Measurements from ENCODE around the gene DGLUCY.
A peak's percentile ranks its signal among the peaks of the same experiment; 100 is the strongest.
"Not testable (repeated sequence)": the region's sequence is repeated elsewhere in the genome, so short reads cannot be mapped to it uniquely, and the experiment has no call there.

DGLUCY gene

DNA sequence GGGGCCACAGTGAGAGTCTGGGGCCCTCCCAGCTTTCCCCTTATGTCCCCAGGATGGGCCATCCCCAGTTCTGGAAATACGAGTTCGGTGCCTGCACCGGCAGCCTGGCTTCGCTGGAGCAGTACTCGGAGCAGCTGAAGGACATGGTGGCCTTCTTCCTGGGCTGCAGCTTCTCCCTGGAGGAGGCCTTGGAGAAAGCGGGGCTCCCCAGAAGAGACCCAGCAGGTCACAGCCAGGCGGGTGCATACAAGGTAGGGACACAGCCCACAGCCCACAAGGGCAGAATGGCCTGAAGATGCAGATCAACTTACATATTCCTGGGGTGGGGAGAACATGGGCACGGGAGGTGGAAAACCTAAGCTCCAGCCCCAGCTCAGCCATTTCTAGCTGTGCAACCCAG is 56.1 kb downstream of the DGLUCY start:
- no peak for DNase-seq (ENCODE audit: low read depth in 2 of 2)

DNA sequence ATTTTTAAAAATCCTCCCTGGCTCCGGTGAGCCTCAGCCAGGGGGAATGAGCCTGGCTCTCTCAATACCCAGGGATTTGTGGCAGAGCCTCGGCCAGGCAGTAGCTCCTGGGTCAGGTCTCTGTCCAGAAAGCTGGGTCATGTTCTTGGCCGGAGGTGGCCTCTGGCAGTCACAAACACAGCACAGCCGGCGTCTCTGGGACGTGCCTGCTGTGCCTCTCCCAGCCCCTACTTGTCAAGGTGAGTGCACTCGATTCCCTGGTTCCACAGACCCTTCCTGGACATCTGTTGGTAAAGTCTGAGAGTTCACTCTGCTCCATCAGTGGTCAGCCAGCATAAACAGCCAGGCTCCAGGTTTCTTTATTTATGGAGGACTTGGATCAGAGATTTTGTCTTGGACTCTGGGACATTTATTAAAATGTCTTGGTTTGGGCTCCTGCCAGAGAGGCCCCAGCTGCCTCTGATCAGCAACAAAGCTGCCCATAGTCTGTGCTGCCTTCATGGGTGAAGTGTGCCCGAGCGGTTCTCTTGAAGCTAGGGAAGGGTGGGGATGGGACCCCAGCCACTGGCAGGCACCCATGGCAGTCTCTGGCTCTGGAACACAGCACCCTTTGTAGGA is 56.7 kb downstream of the DGLUCY start:
- DNase-seq (ENCODE audit: low read depth in 2 of 2), result no peak

- no peak for DNase-seq (ENCODE audit: low read depth in 2 of 2)
Measured at GRCh38 chr14:91171291-91171690, 57.4 kb downstream of the DGLUCY start.

DNA sequence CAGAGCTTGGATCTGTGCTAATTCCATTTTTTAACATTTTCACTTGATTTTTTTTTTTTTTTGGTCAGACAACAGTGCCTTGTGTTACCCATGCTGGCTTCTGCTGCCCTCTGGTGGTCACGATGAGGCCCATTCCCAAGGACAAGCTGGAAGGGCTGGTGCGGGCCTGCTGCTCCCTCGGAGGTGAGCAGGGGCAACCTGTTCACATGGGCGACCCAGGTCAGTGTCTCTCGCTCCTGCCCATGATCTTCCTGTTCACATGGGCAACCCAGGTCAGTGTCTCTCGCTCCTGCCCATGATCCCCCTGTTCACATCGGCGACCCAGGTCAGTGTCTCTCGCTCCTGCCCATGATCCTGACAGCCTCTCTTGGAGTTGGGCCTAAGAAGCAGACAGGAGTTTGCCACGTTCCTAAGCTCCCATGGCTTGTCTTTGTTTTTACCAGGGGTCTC is 59.4 kb downstream of the DGLUCY start:
- DNase-seq (ENCODE audit: low read depth in 2 of 2), result peak; percentile 56 to 60

DNA sequence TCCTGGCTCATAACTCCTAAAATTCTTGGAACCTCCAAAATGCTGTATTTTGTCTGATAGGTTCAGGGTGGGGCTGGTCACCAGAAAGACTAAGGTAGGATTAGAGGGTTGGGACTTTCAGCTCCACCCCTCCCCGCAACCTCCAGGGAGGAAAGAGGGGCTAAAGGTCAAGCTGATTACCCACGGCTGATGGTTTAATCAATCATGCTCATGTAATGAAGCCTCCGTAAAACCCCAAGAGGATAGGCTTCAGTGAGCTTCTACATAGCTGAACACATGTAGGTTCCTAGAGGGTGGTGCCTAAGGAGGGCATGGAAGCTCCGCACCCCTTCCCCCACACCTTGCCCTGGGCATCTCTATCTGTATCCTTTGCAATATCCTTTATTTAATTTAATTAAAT is 60.0 kb downstream of the DGLUCY start:
- DNase-seq (ENCODE audit: low read depth in 2 of 2), result no peak

- DNase-seq (ENCODE audit: low read depth in 2 of 2), result no peak
Measured at GRCh38 chr14:91175291-91176201, 61.7 kb downstream of the DGLUCY start.

GRCh38 chr14:91177073-91178034 is 63.5 kb downstream of the DGLUCY start:
- DNase-seq (ENCODE audit: low read depth in 2 of 2), result peak; percentile 32 to 49

GRCh38 chr14:91180611-91181010 is 66.7 kb downstream of the DGLUCY start:
- no peak for DNase-seq (ENCODE audit: low read depth in 2 of 2)

DNA sequence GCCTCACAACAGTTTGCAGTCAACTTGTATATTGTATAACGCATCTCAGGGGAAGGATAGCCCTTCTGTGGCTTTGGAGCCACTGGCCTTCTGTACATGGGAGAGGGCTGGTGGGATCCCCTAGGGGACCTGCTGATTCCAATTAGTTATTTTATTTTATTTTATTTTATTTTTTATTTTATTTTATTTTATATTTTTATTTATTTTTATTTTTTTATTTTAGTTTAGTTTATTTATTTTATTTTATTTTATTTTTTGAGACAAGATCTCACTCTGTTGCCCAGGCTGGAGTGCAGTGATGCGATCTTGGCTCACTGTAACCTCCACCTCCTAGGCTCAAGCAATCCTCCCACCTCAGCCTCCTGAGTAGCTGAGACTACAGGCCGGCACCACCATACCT is 68.9 kb downstream of the DGLUCY start:
- DNase-seq (ENCODE audit: low read depth in 2 of 2), result not testable (repeated sequence)

GRCh38 chr14:91184559-91184958 is 70.7 kb downstream of the DGLUCY start:
- DNase-seq (ENCODE audit: low read depth in 2 of 2), result no peak

DNA sequence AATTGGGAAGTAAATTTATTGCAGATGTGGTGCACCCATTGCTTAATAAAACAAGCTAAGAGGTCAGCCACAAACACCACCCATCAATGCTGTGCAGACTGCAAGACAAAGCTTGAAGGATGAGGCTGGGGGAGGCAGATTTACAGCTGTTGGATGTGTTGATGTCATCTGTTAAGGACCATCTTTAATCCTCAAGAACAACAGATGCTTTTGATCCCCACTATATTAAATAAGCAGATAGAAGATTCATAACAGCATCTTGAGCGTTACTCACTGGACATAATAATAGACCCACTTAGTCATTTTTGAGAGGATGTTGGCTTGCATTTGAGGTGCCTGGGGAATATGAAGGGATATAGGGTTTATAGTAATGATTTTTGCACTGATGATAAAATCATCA is 71.8 kb downstream of the DGLUCY start:
- DNase-seq (ENCODE audit: low read depth in 2 of 2), result no peak

GRCh38 chr14:91186515-91187066 is 72.7 kb downstream of the DGLUCY start:
- no peak for DNase-seq (ENCODE audit: low read depth in 2 of 2)

- DNase-seq (ENCODE audit: low read depth in 2 of 2), result no peak
Measured at GRCh38 chr14:91187271-91187670, 73.4 kb downstream of the DGLUCY start.

DNA sequence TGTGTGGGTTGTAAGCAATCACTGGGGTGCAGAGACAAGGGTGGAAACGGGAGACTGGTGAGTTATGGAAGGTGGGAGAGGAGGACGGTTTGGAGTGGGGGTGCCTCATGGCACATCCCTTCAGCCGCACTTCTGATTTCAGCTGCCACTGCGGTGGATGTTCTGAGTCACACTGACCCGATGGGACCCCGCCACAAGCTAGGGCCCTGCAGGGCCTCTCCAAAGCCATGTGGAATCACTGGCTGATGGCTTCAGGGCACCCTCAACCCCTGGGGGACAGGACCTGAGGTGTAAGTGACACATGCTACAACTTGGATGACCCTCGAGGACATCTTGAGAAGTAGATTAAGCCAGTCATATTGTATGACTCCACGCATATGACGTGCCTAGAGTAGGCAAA is 77.0 kb downstream of the DGLUCY start:
- DNase-seq (ENCODE audit: low read depth in 2 of 2), result no peak

- DNase-seq (ENCODE audit: low read depth in 2 of 2), result no peak
Measured at GRCh38 chr14:91193069-91193468, 79.2 kb downstream of the DGLUCY start.

GRCh38 chr14:91195881-91196280 is 82.0 kb downstream of the DGLUCY start:
- no peak for DNase-seq (ENCODE audit: low read depth in 2 of 2)

DNA sequence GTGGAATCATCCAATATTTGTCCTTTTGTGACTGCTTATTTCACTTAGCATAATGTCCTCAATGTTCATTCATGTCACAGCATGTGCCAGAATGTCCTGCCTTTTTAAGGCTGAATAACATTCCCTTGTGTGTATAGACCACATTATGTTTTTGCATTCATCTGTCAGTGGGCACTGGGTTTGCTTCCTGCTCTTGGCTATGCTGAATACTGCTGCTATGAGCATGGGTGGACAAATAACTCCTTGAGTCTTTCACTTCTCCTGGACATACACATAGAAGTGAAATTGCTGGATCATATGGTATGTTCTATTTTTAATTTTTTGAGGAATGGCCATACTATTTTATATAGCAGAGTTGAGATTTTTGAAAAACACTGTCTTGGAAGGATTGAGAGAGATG is 83.8 kb downstream of the DGLUCY start:
- DNase-seq (ENCODE audit: low read depth in 2 of 2), result no peak

- DNase-seq (ENCODE audit: low read depth in 2 of 2), result not testable (repeated sequence)
Measured at GRCh38 chr14:91200802-91201201, 86.9 kb downstream of the DGLUCY start.

DNA sequence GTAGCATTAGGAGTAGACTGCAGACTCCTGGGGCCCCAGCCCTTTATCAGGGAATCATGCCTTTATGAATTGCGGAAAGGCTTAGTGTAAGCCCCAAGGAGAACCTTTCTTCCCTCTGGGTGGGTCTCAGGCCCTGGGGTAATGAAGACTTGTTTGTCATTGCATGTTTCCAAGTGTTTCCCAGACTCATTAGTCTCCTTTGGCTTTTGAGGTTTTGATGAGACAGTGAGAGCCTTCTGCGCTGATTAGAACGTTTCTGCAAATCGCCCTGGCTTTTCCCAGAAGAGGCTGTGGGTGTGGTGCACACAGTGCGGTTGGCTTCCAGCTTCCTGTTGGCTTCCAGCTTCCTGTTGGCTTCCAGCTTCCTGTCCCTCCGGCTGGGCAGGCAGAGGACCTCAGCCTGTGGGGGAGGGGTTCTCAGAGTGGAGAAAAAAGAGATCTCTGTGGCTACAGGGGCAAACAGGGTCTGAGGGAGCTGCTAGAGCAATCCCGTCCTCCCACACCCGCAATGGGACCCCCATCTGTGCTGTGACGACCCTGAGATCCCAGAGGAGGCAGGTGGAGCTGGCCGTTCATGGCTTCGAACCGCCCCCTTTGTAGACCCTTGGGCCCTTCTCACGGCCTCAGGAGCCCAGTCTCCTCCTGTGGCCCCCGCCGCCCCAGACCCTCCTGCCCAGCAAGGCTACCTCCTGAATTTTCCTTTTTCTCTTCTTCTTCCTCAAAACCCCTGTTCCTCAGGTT is 88.5 kb downstream of the DGLUCY start:
- DNase-seq (ENCODE audit: low read depth in 2 of 2), result no peak

DNA sequence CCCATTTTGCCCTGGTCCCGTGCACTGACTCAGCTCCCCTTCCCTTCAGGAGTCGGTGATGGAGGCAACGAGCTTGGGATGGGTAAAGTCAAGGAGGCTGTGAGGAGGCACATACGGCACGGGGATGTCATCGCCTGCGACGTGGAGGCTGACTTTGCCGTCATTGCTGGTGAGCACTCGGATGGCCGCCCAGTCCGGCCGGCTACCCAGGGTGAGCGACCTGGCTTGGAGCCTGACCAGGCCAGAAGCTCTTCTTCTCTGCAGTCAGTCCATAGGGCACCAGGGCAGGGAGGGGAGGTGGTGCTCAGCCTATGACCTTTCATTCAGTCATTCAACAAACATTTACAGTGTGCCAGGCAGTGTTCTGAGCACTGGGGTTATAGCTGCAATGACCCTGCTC is 90.8 kb downstream of the DGLUCY start:
- DNase-seq (ENCODE audit: low read depth in 2 of 2), result no peak

- DNase-seq (ENCODE audit: low read depth in 2 of 2), result no peak
Measured at GRCh38 chr14:91205459-91205858, 91.6 kb downstream of the DGLUCY start.

Measured in activated CD8-positive, alpha-beta memory T cell treated with anti-CD3 and anti-CD28 coated beads for 4 hours (primary cell).